BLaER1 treated with 17β-estradiol and CSF1 and Interleukin-3, amounts not matched to agents 10 nM and 100 nM (cell line): ENCODE data around the gene RAB26.
"Not testable (repeated sequence)": the region's sequence is repeated elsewhere in the genome, so short reads cannot be mapped to it uniquely, and the experiment has no call there.

Experiments
- H3K27ac ChIP-seq, 11 experiments: shearing (Covaris generic); formaldehyde crosslinking; 2 replicates each; pipeline ENCODE4 v1.8.1; 2022
- H3K27me3 ChIP-seq, 11 experiments: shearing (Covaris generic); formaldehyde crosslinking; 2 replicates each; pipeline ENCODE4 v1.8.1; 2022
- H3K36me3 ChIP-seq, 11 experiments: shearing (Covaris generic); formaldehyde crosslinking; 2 replicates each; pipeline ENCODE4 v1.8.1; 2022
- H3K4me1 ChIP-seq, 10 experiments: shearing (Covaris generic); formaldehyde crosslinking; 2 replicates each; pipeline ENCODE4 v1.8.1; 2022
- H3K4me2 ChIP-seq, 11 experiments: shearing (Covaris generic); formaldehyde crosslinking; 2 replicates each; pipeline ENCODE4 v1.8.1; 2022
- H3K4me3 ChIP-seq, 10 experiments: shearing (Covaris generic); formaldehyde crosslinking; 2 replicates each; pipeline ENCODE4 v1.8.1; 2022
- H3K9ac ChIP-seq, 11 experiments: shearing (Covaris generic); formaldehyde crosslinking; 2 replicates each; pipeline ENCODE4 v1.8.1; 2022
- H3K9me3 ChIP-seq, 11 experiments: shearing (Covaris generic); formaldehyde crosslinking; replicated peaks in 1 of 11; 2 replicates each; pipeline ENCODE4 v1.8.1; 2022
- H4K20me1 ChIP-seq, 11 experiments: shearing (Covaris generic); formaldehyde crosslinking; 2 replicates each; pipeline ENCODE4 v1.8.1; 2022
- Cebpa-rat ChIP-seq, 11 experiments: shearing (Covaris generic); IDR thresholded peaks; 2 replicates each; pipeline ENCODE4 v1.8.1; 2022

The RAB26 gene

GRCh38 chr16:2147981-2148671 is at the start of gene RAB26:
Gene RAB26, plus strand, starts transcription at chr16:2148625. Its CDS starts 159 bp downstream, at chr16:2148784.
- Histone ChIP-seq H3K4me1 (peaks cover 54 to 83% (median 62%) of the 10 kb centered on the region in 10 experiments), H3K36me3 (peaks cover 18 to 25% (median 21%) of the 10 kb centered on the region in 11 experiments), H3K9me3 (no peaks in the 10 kb centered on the region), H3K4me2 (peak within 1 kb of the TSS; percentile 98 to 100 (median 100)), H4K20me1 (peaks cover 57 to 87% (median 68%) of the 10 kb centered on the region in 11 experiments), H3K4me3 (peak within 1 kb of the TSS; percentile 52 to 95 (median 88)), H3K27ac (peak within 1 kb of the TSS in 8 of 11 experiments; percentile 21 to 91 (median 49); a peak in 14 of 22 replicates), H3K9ac (peak within 1 kb of the TSS; percentile 38 to 97 (median 94)), H3K27me3 (no peaks in the 10 kb centered on the region; a peak in 1 of 22 replicates)
- TF ChIP-seq Cebpa-rat (IDR thresholded peaks at IDR 0.05): no peak

- not testable (repeated sequence) for H3K4me1 ChIP-seq, H3K9me3 ChIP-seq, H3K4me3 ChIP-seq, H3K27me3 ChIP-seq, H3K27ac ChIP-seq, H3K4me2 ChIP-seq, H3K9ac ChIP-seq
- Histone ChIP-seq H3K36me3 (peaks cover 9 to 71% (median 53%) of the 10 kb centered on the region in 11 experiments; a peak in 21 of 22 replicates), H4K20me1 (peaks cover 0 to 18% (median 0%) of the 10 kb centered on the region in 11 experiments; a peak in 4 of 22 replicates)
Observed at GRCh38 chr16:2101581-2101980, 46.8 kb upstream of the RAB26 start.

DNA sequence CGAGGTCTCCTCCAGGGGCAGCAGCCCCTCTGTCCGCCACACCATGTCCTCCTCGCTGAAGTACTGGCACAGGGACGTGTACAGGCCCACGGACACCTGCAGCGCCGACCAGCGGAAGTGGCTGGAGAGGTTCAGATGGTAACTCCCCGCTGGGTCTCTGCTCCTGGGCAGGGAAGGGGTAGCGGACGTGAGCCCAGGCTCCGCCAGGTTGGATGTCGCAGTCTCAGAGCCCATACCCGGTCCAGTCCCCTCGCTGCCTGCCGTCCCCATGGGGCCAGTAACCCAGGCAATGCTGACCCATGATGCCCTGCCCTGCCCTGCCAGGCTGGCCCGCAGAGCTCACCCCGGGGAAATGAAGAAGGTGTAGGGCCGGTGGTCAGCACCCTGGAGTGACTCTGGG is 46.0 kb upstream of the RAB26 start:
- no peaks in the 10 kb centered on the region for H3K9me3 ChIP-seq
- H3K4me1 ChIP-seq: no peaks in the 10 kb centered on the region
- H3K27me3 ChIP-seq: no peaks in the 10 kb centered on the region
- no peak overlapping the region for H3K9ac ChIP-seq
- H3K27ac ChIP-seq: no peak overlapping the region
- no peak overlapping the region for H3K4me3 ChIP-seq
- TF ChIP-seq Cebpa-rat (IDR thresholded peaks at IDR 0.05): no peak
- no peak overlapping the region for H3K4me2 ChIP-seq
- peaks cover 3 to 67% (median 44%) of the 10 kb centered on the region in 11 experiments; a peak in 21 of 22 replicates for H3K36me3 ChIP-seq
- peaks cover 0 to 15% (median 0%) of the 10 kb centered on the region in 11 experiments; a peak in 4 of 22 replicates for H4K20me1 ChIP-seq

GRCh38 chr16:2104464-2104863 is 44.0 kb upstream of the RAB26 start:
- not testable (repeated sequence) for H3K27ac ChIP-seq, H3K4me3 ChIP-seq, H3K27me3 ChIP-seq, H3K4me2 ChIP-seq, H3K9me3 ChIP-seq, H3K4me1 ChIP-seq, H3K9ac ChIP-seq
- Histone ChIP-seq H3K36me3 (peaks cover 3 to 75% (median 48%) of the 10 kb centered on the region in 11 experiments; a peak in 21 of 22 replicates), H4K20me1 (peaks cover 0 to 32% (median 10%) of the 10 kb centered on the region in 11 experiments; a peak in 7 of 22 replicates)

- H3K9me3 ChIP-seq, H3K27me3 ChIP-seq, H3K4me2 ChIP-seq, H3K4me3 ChIP-seq, H3K9ac ChIP-seq, H3K27ac ChIP-seq, H3K4me1 ChIP-seq: not testable (repeated sequence)
- Histone ChIP-seq H3K36me3 (peaks cover 3 to 75% (median 47%) of the 10 kb centered on the region in 11 experiments; a peak in 20 of 22 replicates), H4K20me1 (peaks cover 0 to 40% (median 10%) of the 10 kb centered on the region in 11 experiments; a peak in 7 of 22 replicates)
Observed at GRCh38 chr16:2105291-2105690, 43.1 kb upstream of the RAB26 start.

DNA sequence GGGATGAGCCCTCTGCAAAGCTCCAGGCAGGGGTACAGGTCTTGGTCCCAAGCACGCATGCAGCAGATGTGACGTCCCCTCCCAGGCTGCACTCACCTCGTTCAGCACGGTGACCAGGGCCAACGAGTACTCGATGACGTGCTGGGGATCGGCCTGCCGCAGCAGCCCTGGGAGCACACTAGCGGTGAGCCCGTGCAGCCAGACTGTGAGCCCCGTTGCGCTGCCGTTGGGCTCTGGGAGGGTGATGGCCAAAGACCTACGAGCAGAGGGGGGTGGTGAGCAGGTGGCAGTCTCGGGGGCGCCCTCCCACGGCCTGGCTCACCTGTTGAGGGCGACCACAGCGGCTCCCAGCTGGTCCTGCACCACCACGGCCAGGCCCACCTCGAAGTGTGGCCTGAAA is 42.7 kb upstream of the RAB26 start:
- H3K27ac ChIP-seq, H3K4me1 ChIP-seq, H3K9me3 ChIP-seq, H3K27me3 ChIP-seq, H3K4me2 ChIP-seq, H3K9ac ChIP-seq, H3K4me3 ChIP-seq: not testable (repeated sequence)
- Histone ChIP-seq H3K36me3 (peaks cover 3 to 75% (median 48%) of the 10 kb centered on the region in 11 experiments; a peak in 21 of 22 replicates), H4K20me1 (peaks cover 0 to 45% (median 10%) of the 10 kb centered on the region in 11 experiments; a peak in 7 of 22 replicates)

DNA sequence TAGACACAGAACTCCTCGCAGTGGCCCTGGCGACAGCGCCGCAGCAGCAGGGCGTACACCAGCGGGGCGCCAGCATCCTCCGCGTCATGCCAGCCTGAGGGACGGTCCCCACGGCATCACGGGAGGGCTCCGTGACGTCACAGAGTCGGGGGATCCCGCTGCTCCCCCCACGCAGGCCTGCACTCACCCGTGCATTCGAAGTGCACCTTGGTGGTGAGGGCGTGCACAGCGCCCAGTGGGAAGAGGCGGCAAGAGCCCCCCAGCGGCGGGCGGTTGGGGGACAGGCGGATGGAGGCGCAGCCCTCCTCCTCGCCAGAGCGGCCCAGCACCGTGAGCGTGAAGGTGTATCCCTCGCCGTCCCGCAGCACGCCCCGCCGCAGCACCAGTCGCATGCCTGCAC is 42.2 kb upstream of the RAB26 start:
- H3K27ac ChIP-seq, H3K9me3 ChIP-seq, H3K27me3 ChIP-seq, H3K4me2 ChIP-seq, H3K4me1 ChIP-seq, H3K4me3 ChIP-seq, H3K9ac ChIP-seq: not testable (repeated sequence)
- Histone ChIP-seq H4K20me1 (peaks cover 0 to 49% (median 10%) of the 10 kb centered on the region in 11 experiments; a peak in 7 of 22 replicates), H3K36me3 (peaks cover 3 to 75% (median 51%) of the 10 kb centered on the region in 11 experiments; a peak in 21 of 22 replicates)

DNA sequence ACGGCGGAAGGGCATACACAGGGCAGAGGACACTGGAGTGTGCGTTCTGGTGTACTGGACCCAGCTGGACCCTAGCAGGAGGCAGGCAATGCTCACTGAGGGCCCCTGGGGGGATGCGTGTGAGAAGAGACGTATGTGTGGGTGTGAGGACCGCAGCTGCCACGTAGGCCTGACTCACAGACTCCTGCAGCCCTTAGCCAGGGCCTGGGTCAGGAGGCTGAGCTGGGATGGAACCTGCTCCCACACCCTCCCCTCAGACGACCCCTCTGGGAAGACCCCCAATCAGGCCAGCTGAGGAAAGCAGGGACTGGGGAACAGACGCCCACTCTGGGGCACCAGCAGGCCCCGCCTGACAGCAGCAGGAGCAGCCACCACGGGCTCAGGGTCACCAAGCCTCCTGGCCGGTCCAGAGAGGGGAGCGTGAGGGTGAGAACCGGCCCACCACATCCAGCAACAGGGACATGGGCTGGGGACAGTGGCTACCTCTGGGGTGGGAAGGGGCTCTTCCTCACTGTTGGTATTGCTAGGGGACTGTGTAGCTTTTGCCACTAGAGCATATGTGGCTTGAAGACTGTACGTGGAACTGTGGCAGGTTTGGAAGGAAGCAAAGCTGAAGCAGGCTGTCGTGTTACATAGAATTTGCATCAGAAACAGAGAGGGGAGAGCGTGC is 41.2 kb upstream of the RAB26 start:
- not testable (repeated sequence) for H3K27ac ChIP-seq, H3K27me3 ChIP-seq, H3K4me2 ChIP-seq, H3K4me3 ChIP-seq, H3K9ac ChIP-seq, H3K9me3 ChIP-seq, H3K4me1 ChIP-seq
- H3K36me3 ChIP-seq: peaks cover 3 to 76% (median 52%) of the 10 kb centered on the region in 11 experiments; a peak in 21 of 22 replicates
- peaks cover 0 to 58% (median 10%) of the 10 kb centered on the region in 11 experiments; a peak in 7 of 22 replicates for H4K20me1 ChIP-seq

DNA sequence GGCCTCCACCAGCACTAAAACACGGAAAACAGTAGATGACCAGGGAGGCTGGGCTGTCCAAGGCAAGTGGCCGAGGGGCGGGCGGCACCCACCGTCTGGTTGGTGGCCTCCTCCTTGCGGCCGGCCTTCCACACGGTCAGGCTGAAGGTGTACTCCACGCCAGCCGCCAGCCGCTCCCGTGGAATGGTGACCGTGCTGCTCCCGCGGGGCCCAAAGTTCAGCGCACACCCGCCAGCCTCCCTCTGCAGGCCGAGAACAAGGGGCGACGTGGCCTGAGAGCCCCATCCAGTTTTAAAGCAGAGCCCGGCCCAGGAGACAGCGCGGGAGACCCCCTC is 40.7 kb upstream of the RAB26 start:
- H3K4me1 ChIP-seq, H3K9ac ChIP-seq, H3K27me3 ChIP-seq, H3K4me3 ChIP-seq, H3K9me3 ChIP-seq, H3K4me2 ChIP-seq, H3K27ac ChIP-seq: not testable (repeated sequence)
- Histone ChIP-seq H3K36me3 (peaks cover 0 to 71% (median 47%) of the 10 kb centered on the region in 11 experiments; a peak in 20 of 22 replicates), H4K20me1 (peaks cover 0 to 53% (median 10%) of the 10 kb centered on the region in 11 experiments; a peak in 7 of 22 replicates)

DNA sequence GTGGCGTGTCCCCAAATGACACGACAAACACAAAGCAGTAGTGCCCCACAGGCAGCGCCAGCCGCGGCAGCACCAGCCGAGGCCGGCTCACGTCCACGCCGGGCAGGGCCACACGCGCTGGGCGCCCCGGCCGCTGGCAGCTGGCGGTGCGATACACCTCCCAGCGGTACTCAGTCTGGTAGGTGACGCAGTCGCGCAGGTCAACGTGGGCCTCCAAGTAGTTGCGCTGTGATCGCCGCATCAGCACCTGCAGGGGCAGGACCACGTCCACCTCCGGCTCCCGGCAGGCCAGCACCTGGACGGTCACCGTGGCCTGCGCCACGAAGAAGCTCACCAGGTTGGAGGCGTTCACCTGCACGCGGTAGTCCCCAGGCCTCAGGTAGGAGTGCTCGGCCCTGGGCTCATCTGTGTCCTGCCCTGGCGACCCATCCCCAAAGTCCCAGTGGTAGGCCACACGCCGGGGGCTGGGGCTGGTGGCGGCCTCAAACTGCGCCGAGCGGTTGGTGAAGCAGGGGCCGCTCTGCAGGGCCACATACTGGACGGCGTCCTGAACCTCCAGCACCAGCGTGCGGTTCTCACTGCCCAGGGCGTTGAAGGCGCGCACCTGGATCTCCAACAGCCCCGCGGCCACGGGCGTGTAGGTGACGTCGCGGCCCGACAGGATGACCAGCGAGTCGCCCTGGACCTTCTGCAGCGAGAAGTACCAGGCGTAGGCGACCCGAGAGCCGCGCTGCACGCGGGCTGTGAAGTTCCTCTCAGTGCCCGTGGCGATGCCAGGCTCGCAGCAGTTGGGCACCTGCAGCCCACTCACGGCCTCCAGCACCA is 39.8 kb upstream of the RAB26 start:
- H3K9ac ChIP-seq: not testable (repeated sequence)

GRCh38 chr16:2109271-2109580 is 39.2 kb upstream of the RAB26 start:
- H3K36me3 ChIP-seq: peaks cover 0 to 73% (median 45%) of the 10 kb centered on the region in 11 experiments; a peak in 20 of 22 replicates
- H3K9me3 ChIP-seq, H3K4me1 ChIP-seq, H3K9ac ChIP-seq, H3K27me3 ChIP-seq, H3K27ac ChIP-seq, H3K4me3 ChIP-seq, H3K4me2 ChIP-seq: not testable (repeated sequence)
- peaks cover 0 to 63% (median 10%) of the 10 kb centered on the region in 11 experiments; a peak in 9 of 22 replicates for H4K20me1 ChIP-seq

More for the DNA sequence above, 39.8 kb upstream of the RAB26 start:
- H3K4me2 ChIP-seq, H3K27me3 ChIP-seq, H3K27ac ChIP-seq, H3K4me1 ChIP-seq, H3K4me3 ChIP-seq, H3K9me3 ChIP-seq: not testable (repeated sequence)
- H4K20me1 ChIP-seq: peaks cover 0 to 57% (median 10%) of the 10 kb centered on the region in 11 experiments; a peak in 8 of 22 replicates
- H3K36me3 ChIP-seq: peaks cover 0 to 67% (median 42%) of the 10 kb centered on the region in 11 experiments; a peak in 20 of 22 replicates

DNA sequence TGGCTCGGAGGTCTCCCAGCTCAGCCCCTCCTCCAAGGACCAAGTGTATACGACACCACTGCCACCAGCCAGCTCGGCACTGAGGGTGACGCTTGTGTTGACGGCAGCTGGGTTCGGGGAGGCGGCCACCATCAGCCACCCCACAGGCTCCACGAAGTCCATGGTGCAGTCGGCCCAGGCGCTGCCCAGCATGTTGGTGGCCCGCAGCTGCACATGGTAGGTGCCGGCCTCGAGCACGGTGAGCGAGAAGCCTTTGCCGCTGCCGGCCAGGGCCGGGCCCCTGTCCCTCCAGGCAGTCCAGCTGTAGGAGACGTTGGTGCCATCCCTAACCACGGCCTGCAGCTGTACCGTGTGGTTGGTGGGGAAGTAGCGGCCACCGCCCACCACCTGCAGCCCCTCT is 38.6 kb upstream of the RAB26 start:
- not testable (repeated sequence) for H3K4me3 ChIP-seq, H3K4me1 ChIP-seq, H3K27me3 ChIP-seq, H3K9me3 ChIP-seq, H3K27ac ChIP-seq, H3K4me2 ChIP-seq, H3K9ac ChIP-seq
- Histone ChIP-seq H3K36me3 (peaks cover 0 to 78% (median 46%) of the 10 kb centered on the region in 11 experiments; a peak in 20 of 22 replicates), H4K20me1 (peaks cover 0 to 67% (median 10%) of the 10 kb centered on the region in 11 experiments; a peak in 10 of 22 replicates)
